HCT116 (cell line): ENCODE data around the gene USP27X.

Source experiments
- CEBPB ChIP-seq: IDR thresholded peaks from 2 replicates; pipeline ENCODE4 v1.6.1; 2012; ENCODE audit warnings: low read depth
- CTCF ChIP-seq, 3 experiments: fragments of 200-600 bp in 1 of 3; sonication (generic) in 1 of 3; IDR thresholded peaks in 2 of 3; conservative IDR thresholded peaks in 1 of 3; 2 replicates each; pipeline ENCODE4 v1.5.1; 2012 to 2017; ENCODE audit warnings: low read depth in 2 of 3, low read length in 2 of 3, antibody characterized with exemption in 1 of 3, borderline replicate concordance in 1 of 3, control low read depth in 1 of 3, mild to moderate bottlenecking in 1 of 3, mixed read lengths in 1 of 3, mixed run types in 1 of 3, moderate library complexity in 1 of 3; ENCODE audit not compliant: insufficient read depth in 1 of 3
- EGR1 ChIP-seq: IDR thresholded peaks from 2 replicates; pipeline ENCODE4 v1.6.1; 2012; ENCODE audit warnings: low read depth
- EZH2 ChIP-seq: fragments of 200-600 bp; sonication (generic); IDR thresholded peaks from 2 replicates; pipeline ENCODE4 v1.6.1; 2017; ENCODE audit warnings: antibody characterized with exemption, mixed run types
- POLR2A ChIP-seq: IDR thresholded peaks from 2 replicates; pipeline ENCODE4 v1.7.0; 2011; ENCODE audit warnings: borderline replicate concordance; ENCODE audit not compliant: insufficient read depth, insufficient read length; ENCODE audit errors: extremely low read depth
- POLR2AphosphoS5 ChIP-seq: IDR thresholded peaks from 2 replicates; pipeline ENCODE4 v1.6.1; 2011; ENCODE audit warnings: mild to moderate bottlenecking, low read depth, low read length, moderate library complexity
- REST ChIP-seq: IDR thresholded peaks from 2 replicates; pipeline ENCODE4 v1.6.1; 2012; ENCODE audit warnings: low read depth
- SIN3A ChIP-seq: IDR thresholded peaks from 2 replicates; pipeline ENCODE4 v1.6.1; 2012; ENCODE audit warnings: low read depth
- SP1 ChIP-seq: IDR thresholded peaks from 2 replicates; pipeline ENCODE4 v1.6.1; 2012; ENCODE audit warnings: low read depth
- ZNF274 ChIP-seq: fragments of 200-500 bp; sonication (Bioruptor generic); IDR thresholded peaks from 2 replicates; pipeline ENCODE4 v1.6.1; 2014; ENCODE audit warnings: mild to moderate bottlenecking, low read depth, low read length, inconsistent platforms

GRCh38 chrX:49878834-49879655 lies at the start of gene USP27X:
- TF ChIP-seq CTCF (IDR thresholded peaks at IDR 0.05 in 2 of 3, conservative IDR thresholded peaks at IDR 0.05 in 1 of 3; ENCODE audit: borderline replicate concordance in 1 of 3, insufficient read depth in 1 of 3, low read depth in 2 of 3, low read length in 2 of 3) (peak; percentile 8 to 51 (median 48); a peak in 4 of 6 replicates), POLR2A (no peak), CEBPB (no peak), SIN3A (no peak), REST (no peak), EZH2 (no peak), POLR2AphosphoS5 (no peak), ZNF274 (no peak), SP1 (no peak), EGR1 (peak; percentile 88)
